K562 (cell line): Measurements from ENCODE around the gene CPZ.

Experiments used
- CREB1 ChIP-seq, 2 experiments: sonication (generic) in 1 of 2; formaldehyde crosslinking in 1 of 2; IDR thresholded peaks; 2 replicates each; pipeline versions ENCODE4 v1.6.1 to v1.8.0; 2012 to 2022; ENCODE audit warnings: inconsistent platforms in 1 of 2, mild to moderate bottlenecking in 1 of 2, missing genetic modification reagents in 1 of 2, moderate library complexity in 1 of 2
- KLF10 ChIP-seq: fragments of 250-450 bp; sonication (Bioruptor Pico); IDR thresholded peaks from 2 replicates; pipeline ENCODE4 v1.6.1; 2021; ENCODE audit warnings: matching md5 sums
- MAFK ChIP-seq: IDR thresholded peaks from 2 replicates; pipeline ENCODE4 v1.6.1; 2011; ENCODE audit warnings: low read length, improper control_type of control experiment
- PCBP1 ChIP-seq: fragments of 200-400 bp; formaldehyde crosslinking; IDR thresholded peaks from 2 replicates; pipeline ENCODE4 v1.6.1; 2018; ENCODE audit warnings: mild to moderate bottlenecking, low read depth, low read length; ENCODE audit not compliant: poor library complexity, severe bottlenecking
- POLR2A ChIP-seq: fragments of 450-650 bp; conservative IDR thresholded peaks from 2 replicates; pipeline ENCODE4 v1.6.1; 2016
- XRCC4 ChIP-seq: IDR thresholded peaks from one replicate; pipeline ENCODE4 v1.6.1; 2011; ENCODE audit not compliant: insufficient read depth, insufficient read length; ENCODE audit errors: extremely low read depth
- ZFP1 ChIP-seq: fragments of 450-650 bp; formaldehyde crosslinking; IDR thresholded peaks from 2 replicates; pipeline ENCODE4 v1.4.0; 2020; ENCODE audit warnings: mild to moderate bottlenecking, mixed read lengths
- ZFX ChIP-seq: sonication (generic); formaldehyde crosslinking; IDR thresholded peaks from 2 replicates; pipeline ENCODE4 v1.8.0; 2022; ENCODE audit warnings: mild to moderate bottlenecking, missing genetic modification reagents, moderate library complexity
- ZNF76 ChIP-seq: fragments of 250-450 bp; sonication (Bioruptor Pico); IDR thresholded peaks from 2 replicates; pipeline ENCODE4 v1.4.0; 2020; ENCODE audit warnings: mild to moderate bottlenecking, moderate library complexity, borderline replicate concordance
- TF ChIP-seq, protein P1 (sequence below), 3 experiments: IDR thresholded peaks in 2 of 3; conservative IDR thresholded peaks in 1 of 3; 2 replicates each; pipeline ENCODE4 v1.5.1; 2011 to 2012; ENCODE audit warnings: low read length in 3 of 3, mild to moderate bottlenecking in 3 of 3, control low read depth in 2 of 3, improper control_type of control experiment in 1 of 3, inconsistent platforms in 1 of 3, low read depth in 1 of 3, mixed read lengths in 1 of 3, moderate library complexity in 1 of 3; ENCODE audit not compliant: insufficient read depth in 2 of 3
- TF ChIP-seq, protein P2 (sequence below): sonication (generic); formaldehyde crosslinking; IDR thresholded peaks from 2 replicates; pipeline ENCODE4 v1.8.0; 2022; ENCODE audit warnings: missing genetic modification reagents, mild to moderate bottlenecking, borderline replicate concordance
- TF ChIP-seq, protein P3 (sequence below): fragments of 450-650 bp; formaldehyde crosslinking; IDR thresholded peaks from 2 replicates; pipeline ENCODE4 v1.4.0; 2022; ENCODE audit warnings: missing genetic modification characterization

DNA sequence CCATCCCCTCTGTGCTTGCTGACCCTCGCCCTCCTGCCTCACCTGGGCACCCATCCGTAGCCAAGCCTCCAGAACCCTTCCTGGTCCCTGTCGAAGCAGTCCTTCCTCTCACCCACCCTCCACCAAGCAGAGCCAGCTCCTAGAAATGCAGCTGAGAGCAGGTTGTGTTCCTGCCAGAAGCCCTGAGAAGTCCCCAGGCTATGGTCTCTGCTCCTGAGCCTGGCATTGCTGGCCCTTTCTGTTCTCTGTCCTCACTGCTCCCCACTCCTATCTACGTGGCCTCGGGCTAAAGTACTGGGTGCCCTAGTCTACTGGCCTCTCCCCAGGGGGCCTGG is 2.1 kb upstream of the CPZ start:
- no peak for TF ChIP-seq ZFX
- TF ChIP-seq, protein P1, sequence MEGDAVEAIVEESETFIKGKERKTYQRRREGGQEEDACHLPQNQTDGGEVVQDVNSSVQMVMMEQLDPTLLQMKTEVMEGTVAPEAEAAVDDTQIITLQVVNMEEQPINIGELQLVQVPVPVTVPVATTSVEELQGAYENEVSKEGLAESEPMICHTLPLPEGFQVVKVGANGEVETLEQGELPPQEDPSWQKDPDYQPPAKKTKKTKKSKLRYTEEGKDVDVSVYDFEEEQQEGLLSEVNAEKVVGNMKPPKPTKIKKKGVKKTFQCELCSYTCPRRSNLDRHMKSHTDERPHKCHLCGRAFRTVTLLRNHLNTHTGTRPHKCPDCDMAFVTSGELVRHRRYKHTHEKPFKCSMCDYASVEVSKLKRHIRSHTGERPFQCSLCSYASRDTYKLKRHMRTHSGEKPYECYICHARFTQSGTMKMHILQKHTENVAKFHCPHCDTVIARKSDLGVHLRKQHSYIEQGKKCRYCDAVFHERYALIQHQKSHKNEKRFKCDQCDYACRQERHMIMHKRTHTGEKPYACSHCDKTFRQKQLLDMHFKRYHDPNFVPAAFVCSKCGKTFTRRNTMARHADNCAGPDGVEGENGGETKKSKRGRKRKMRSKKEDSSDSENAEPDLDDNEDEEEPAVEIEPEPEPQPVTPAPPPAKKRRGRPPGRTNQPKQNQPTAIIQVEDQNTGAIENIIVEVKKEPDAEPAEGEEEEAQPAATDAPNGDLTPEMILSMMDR (IDR thresholded peaks at IDR 0.05 in 2 of 3, conservative IDR thresholded peaks at IDR 0.05 in 1 of 3; ENCODE audit: insufficient read depth in 2 of 3, low read depth in 1 of 3, low read length in 3 of 3) = no peak
- no peak for TF ChIP-seq POLR2A
- no peak for TF ChIP-seq MAFK
- TF ChIP-seq ZFP1 (CRISPR knock-in tag) = no peak
- TF ChIP-seq, protein P2, sequence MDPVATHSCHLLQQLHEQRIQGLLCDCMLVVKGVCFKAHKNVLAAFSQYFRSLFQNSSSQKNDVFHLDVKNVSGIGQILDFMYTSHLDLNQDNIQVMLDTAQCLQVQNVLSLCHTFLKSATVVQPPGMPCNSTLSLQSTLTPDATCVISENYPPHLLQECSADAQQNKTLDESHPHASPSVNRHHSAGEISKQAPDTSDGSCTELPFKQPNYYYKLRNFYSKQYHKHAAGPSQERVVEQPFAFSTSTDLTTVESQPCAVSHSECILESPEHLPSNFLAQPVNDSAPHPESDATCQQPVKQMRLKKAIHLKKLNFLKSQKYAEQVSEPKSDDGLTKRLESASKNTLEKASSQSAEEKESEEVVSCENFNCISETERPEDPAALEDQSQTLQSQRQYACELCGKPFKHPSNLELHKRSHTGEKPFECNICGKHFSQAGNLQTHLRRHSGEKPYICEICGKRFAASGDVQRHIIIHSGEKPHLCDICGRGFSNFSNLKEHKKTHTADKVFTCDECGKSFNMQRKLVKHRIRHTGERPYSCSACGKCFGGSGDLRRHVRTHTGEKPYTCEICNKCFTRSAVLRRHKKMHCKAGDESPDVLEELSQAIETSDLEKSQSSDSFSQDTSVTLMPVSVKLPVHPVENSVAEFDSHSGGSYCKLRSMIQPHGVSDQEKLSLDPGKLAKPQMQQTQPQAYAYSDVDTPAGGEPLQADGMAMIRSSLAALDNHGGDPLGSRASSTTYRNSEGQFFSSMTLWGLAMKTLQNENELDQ (CRISPR knock-in tag) = no peak
- TF ChIP-seq ZNF76 (CRISPR knock-in tag) = no peak
- TF ChIP-seq KLF10 (CRISPR knock-in tag) = no peak
- TF ChIP-seq, protein P3, sequence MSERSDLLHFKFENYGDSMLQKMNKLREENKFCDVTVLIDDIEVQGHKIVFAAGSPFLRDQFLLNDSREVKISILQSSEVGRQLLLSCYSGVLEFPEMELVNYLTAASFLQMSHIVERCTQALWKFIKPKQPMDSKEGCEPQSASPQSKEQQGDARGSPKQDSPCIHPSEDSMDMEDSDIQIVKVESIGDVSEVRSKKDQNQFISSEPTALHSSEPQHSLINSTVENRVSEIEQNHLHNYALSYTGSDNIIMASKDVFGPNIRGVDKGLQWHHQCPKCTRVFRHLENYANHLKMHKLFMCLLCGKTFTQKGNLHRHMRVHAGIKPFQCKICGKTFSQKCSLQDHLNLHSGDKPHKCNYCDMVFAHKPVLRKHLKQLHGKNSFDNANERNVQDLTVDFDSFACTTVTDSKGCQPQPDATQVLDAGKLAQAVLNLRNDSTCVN (CRISPR knock-in tag) = no peak
- TF ChIP-seq CREB1 (IDR thresholded peaks at IDR 0.05) = no peak
- no peak for TF ChIP-seq CREB1 (CRISPR knock-in tag; IDR thresholded peaks at IDR 0.05)
- TF ChIP-seq PCBP1 = no peak
- TF ChIP-seq XRCC4 = no peak
